ENCODE measurements around the gene MAP4K3.

The MAP4K3 gene

DNA sequence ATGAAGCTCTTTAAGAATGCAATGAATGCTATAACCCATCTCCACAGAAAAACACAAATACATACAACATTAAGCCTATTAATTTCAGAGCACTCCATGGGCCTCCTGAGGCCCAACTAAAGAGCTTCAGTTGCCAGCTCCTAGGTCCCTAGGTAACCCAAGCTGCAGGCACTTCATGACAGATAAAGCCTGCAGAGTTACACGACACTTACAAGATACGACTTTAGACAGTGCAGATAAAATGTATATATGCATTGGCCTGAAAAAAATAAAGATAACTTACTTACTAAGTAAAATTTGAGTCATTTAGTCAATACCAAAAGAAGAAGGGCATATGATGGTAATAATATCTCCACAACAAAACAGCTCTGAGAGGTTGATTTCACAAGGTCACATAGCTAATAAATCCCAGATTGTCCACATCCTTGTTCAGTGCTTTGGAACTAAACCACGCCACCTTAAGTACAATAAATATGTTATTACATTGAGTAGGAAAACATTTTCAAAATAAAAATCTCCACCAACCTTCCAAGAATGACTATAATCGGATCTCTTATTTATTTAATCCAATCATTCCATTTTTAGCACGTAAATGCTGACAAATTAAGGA, 3.4 kb downstream of the MAP4K3 start:
- peak overlapping the region; percentile 0 for H3K4me3 ChIP-seq (ENCODE audit: low read depth, low read length)
- TF ChIP-seq, protein P1, sequence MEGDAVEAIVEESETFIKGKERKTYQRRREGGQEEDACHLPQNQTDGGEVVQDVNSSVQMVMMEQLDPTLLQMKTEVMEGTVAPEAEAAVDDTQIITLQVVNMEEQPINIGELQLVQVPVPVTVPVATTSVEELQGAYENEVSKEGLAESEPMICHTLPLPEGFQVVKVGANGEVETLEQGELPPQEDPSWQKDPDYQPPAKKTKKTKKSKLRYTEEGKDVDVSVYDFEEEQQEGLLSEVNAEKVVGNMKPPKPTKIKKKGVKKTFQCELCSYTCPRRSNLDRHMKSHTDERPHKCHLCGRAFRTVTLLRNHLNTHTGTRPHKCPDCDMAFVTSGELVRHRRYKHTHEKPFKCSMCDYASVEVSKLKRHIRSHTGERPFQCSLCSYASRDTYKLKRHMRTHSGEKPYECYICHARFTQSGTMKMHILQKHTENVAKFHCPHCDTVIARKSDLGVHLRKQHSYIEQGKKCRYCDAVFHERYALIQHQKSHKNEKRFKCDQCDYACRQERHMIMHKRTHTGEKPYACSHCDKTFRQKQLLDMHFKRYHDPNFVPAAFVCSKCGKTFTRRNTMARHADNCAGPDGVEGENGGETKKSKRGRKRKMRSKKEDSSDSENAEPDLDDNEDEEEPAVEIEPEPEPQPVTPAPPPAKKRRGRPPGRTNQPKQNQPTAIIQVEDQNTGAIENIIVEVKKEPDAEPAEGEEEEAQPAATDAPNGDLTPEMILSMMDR (IDR thresholded peaks at IDR 0.05; ENCODE audit: low read depth, low read length): no peak

DNA sequence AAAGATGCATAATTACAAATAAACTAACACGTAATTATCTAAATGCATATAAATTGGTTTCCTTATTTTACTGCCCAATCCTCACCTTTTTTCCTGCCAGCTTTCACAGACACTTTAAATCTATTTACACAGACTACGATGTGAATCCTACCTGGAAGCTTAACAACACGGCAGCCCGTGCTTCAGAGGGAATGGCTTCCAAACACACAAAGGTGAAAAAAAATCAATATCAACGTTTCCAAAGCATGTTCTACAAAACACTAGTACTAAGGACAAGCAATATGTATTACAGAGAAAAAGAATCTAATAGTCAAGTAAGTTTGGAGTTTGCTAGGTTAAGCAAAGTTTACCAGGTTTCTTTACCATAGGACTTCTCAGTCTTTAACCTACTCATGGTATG, 4.4 kb downstream of the MAP4K3 start:
- H3K4me3 ChIP-seq (ENCODE audit: low read depth, low read length): no peak overlapping the region
- TF ChIP-seq, protein P1 (IDR thresholded peaks at IDR 0.05; ENCODE audit: low read depth, low read length): no peak

DNA sequence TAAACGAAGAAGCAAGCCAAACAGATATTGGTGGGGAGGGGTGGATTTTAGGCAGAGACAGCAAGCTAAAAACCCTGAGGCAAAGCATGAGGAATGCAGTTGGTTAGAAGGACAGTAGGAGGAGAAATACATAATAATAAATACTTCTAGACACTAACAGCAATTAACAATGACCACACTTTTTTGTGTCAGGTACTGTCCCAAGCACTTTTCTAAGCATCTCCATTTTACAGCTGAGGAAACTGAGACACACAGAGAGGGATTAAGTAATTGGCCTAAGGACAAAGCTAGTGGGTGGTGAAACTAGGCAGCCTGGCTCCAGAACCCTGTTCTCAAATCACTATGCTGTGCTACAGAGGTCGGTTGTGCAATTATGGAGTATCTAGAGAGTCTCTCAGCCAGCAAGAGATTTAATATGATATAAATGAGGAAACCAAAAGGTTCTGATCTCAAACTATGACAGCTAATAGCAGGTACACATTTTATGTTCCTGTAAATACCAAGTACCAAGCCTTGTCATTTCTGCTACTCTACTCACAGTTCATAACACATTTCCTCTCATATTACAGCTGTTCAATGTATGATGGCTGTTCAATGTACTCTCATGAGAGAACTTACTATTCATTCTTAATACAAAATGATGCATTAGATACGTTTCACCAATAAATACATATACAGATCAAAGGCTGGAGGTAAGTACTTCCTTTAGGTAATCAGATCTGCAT, 5.3 kb downstream of the MAP4K3 start:
- H3K4me3 ChIP-seq (ENCODE audit: low read depth, low read length): no peak overlapping the region
- TF ChIP-seq, protein P1 (IDR thresholded peaks at IDR 0.05; ENCODE audit: low read depth, low read length): no peak

DNA sequence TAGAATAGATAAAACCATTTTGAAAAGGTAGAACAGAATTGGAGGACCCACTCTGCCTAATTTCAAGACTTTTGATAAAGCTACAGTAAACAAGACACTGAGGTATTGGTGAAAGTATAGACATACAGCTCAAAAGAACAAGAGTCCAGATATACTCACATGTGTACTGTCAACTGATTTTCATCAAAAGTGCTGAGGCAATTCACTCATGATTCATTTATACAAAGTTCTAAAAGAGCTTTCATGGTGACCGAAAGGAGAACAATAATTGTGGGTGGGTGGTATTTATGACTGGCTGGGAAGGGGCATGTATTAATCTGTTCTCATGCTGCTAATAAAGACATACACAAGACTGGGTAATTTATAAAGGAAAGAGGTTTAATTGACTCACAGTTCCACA, 7.3 kb downstream of the MAP4K3 start:
- no peak overlapping the region for H3K4me3 ChIP-seq (ENCODE audit: low read depth, low read length)
- TF ChIP-seq, protein P1 (IDR thresholded peaks at IDR 0.05; ENCODE audit: low read depth, low read length): no peak

DNA sequence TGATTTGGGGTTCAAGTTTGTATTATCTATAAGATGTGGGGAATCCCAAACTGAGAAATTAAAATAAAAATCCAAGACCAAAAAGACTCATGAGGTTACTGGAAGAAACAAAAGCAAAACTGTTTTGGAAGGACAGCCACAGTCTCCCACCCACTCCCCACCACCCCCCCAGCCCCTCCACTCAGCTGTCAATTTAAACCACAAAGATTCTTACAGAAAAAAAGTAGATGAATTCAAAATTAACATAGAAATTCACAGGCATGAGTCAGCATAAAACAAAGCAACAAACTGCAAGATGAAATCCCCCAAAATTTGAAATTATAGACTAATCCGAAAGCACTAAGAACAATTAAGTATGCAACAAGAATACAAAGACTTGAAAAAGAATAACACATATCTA, 12.1 kb downstream of the MAP4K3 start:
- H3K4me3 ChIP-seq (ENCODE audit: low read depth, low read length): no peak overlapping the region
- TF ChIP-seq, protein P1 (IDR thresholded peaks at IDR 0.05; ENCODE audit: low read depth, low read length): no peak

DNA sequence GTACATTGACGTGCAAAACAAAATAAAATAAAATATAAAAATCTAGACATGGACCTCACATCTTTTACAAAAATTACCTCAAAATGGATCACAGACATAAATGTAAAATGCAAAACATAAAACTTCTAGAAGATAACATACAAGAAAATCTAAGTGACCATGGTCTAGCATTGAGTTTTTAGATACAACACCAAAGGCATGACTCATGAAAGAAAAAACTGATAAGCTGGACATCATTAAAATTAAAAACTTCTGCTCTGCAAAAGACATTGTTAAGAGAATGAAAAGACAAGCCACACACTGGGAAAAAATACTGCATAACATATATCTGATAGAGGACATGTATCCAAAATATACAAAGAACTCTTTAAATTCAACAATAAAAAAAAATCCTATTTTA, 14.4 kb downstream of the MAP4K3 start:
- no peak overlapping the region for H3K4me3 ChIP-seq (ENCODE audit: low read depth, low read length)
- TF ChIP-seq, protein P1 (IDR thresholded peaks at IDR 0.05; ENCODE audit: low read depth, low read length): no peak

DNA sequence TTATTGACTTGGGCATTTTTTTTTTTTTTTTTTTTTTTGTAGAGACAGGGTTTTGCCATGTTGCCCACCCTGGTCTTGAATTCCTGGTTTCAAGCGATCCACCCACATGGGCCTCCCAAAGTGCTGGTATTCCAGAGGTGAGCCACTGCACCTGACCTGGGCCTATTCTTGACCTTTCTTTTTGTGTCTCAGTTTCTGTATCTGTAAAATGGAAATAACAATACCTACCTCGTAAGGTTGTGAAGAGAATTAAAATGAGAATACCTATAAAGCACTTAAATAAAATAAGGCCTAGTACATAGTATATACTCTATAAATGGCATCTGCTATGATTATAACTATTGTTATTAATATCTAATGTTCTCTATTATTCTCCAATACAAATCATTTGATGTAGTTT, 15.7 kb downstream of the MAP4K3 start:
- TF ChIP-seq, protein P1 (IDR thresholded peaks at IDR 0.05; ENCODE audit: low read depth, low read length): no peak
- H3K4me3 ChIP-seq (ENCODE audit: low read depth, low read length): no peak overlapping the region
